ENCODE results near the gene MYLK.

MYLK gene

GRCh38 chr3:123637131-123637530 is 247.0 kb downstream of the MYLK start:
- no peak for FAIRE-seq

- no peak for FAIRE-seq
These were observed 247.7 kb downstream of the MYLK start for GRCh38 chr3:123636431-123636841.

GRCh38 chr3:123635717-123636116 is 248.4 kb downstream of the MYLK start:
- no peak for FAIRE-seq

GRCh38 chr3:123635217-123635616 is 248.9 kb downstream of the MYLK start:
- FAIRE-seq = no peak

GRCh38 chr3:123634149-123635051 is 249.7 kb downstream of the MYLK start:
- FAIRE-seq = no peak

GRCh38 chr3:123633530-123633929 is 250.6 kb downstream of the MYLK start:
- FAIRE-seq = no peak

GRCh38 chr3:123632161-123632655 is 251.9 kb downstream of the MYLK start:
- no peak for FAIRE-seq

- FAIRE-seq = no peak
These were observed 254.4 kb downstream of the MYLK start for GRCh38 chr3:123629747-123630047.

- FAIRE-seq = no peak
These were observed 255.0 kb downstream of the MYLK start for GRCh38 chr3:123628996-123629746.

GRCh38 chr3:123627673-123628670 is 256.2 kb downstream of the MYLK start:
- no peak for FAIRE-seq

GRCh38 chr3:123626881-123627280 is 257.3 kb downstream of the MYLK start:
- no peak for FAIRE-seq

- no peak for FAIRE-seq
These were observed 259.8 kb downstream of the MYLK start for GRCh38 chr3:123624302-123624701.

GRCh38 chr3:123623346-123623880 is 260.7 kb downstream of the MYLK start:
- FAIRE-seq = no peak

- FAIRE-seq = no peak
These were observed 261.4 kb downstream of the MYLK start for GRCh38 chr3:123622766-123623165.

- no peak for FAIRE-seq
These were observed 262.3 kb downstream of the MYLK start for GRCh38 chr3:123621850-123622189.

GRCh38 chr3:123621186-123621849 is 262.8 kb downstream of the MYLK start:
- FAIRE-seq = no peak

GRCh38 chr3:123620343-123620742 is 263.8 kb downstream of the MYLK start:
- no peak for FAIRE-seq

GRCh38 chr3:123618768-123619484 is 265.2 kb downstream of the MYLK start:
- FAIRE-seq = no peak

- no peak for FAIRE-seq
These were observed 265.9 kb downstream of the MYLK start for GRCh38 chr3:123618076-123618708.

- no peak for FAIRE-seq
These were observed 267.5 kb downstream of the MYLK start for GRCh38 chr3:123616593-123616992.

- no peak for FAIRE-seq
These were observed 270.6 kb downstream of the MYLK start for GRCh38 chr3:123613543-123613942.

Data from islet of Langerhans (tissue), 1 donor.